Endothelial cell (in vitro differentiated cells): Measurements from ENCODE around the gene RNF220. TPM values are rescaled to one million over a fixed set of nuclear protein-coding genes. Genes with fewer than 3 reads are reported as not detected.

Experiments
- DNase-seq: peaks from one replicate; pipeline ENCODE4 v3.0.0; 2021; ENCODE audit warnings: low spot score
- H3K27ac Mint-ChIP-seq: one replicate; pipeline ENCODE4 v1.8.0; 2021; ENCODE audit warnings: mixed read lengths, inconsistent platforms; ENCODE audit not compliant: unreplicated experiment
- H3K27me3 Mint-ChIP-seq: one replicate; pipeline ENCODE4 v1.8.0; 2021; ENCODE audit warnings: mild to moderate bottlenecking, moderate library complexity, mixed read lengths, inconsistent platforms; ENCODE audit not compliant: unreplicated experiment
- H3K36me3 Mint-ChIP-seq: one replicate; pipeline ENCODE4 v1.8.0; 2021; ENCODE audit warnings: mild to moderate bottlenecking, low read depth, mixed read lengths, inconsistent platforms; ENCODE audit not compliant: unreplicated experiment
- H3K4me1 Mint-ChIP-seq: one replicate; pipeline ENCODE4 v1.8.0; 2021; ENCODE audit warnings: mild to moderate bottlenecking, mixed read lengths, inconsistent platforms; ENCODE audit not compliant: unreplicated experiment
- H3K4me3 Mint-ChIP-seq: one replicate; pipeline ENCODE4 v1.8.0; 2021; ENCODE audit warnings: mild to moderate bottlenecking, mixed read lengths, inconsistent platforms; ENCODE audit not compliant: unreplicated experiment
- H3K9me3 Mint-ChIP-seq: one replicate; pipeline ENCODE4 v1.8.0; 2021; ENCODE audit warnings: mixed read lengths, inconsistent platforms; ENCODE audit not compliant: unreplicated experiment
- CTCF ChIP-seq: fragments of 200-600 bp; sonication (generic); IDR thresholded peaks from one replicate; pipeline ENCODE4 v1.5.0; 2021; ENCODE audit warnings: antibody characterized with exemption; ENCODE audit not compliant: unreplicated experiment
- total RNA-seq: library from RNA; stranded (reverse); fragmentation: NEBNext Ultra II Directional; extraction: Animal tissue kit (Norgen Biotek cat#: 25700); gene quantifications from one replicate; pipeline ENCODE4 v1.2.1, GENCODE V29; 2021; ENCODE audit not compliant: unreplicated experiment

The RNF220 gene
- total RNA-seq, 1 donor from 2014 or later, result 87.5 TPM

GRCh38 chr1:44598167-44598566 is 193.1 kb downstream of the RNF220 start:
- Mint-ChIP-seq H3K36me3 (no peaks in the 10 kb centered on the region), H3K4me1 (peaks cover 5% of the 10 kb centered on the region), H3K4me3 (no peak overlapping the region), H3K27me3 (no peaks in the 10 kb centered on the region), H3K27ac (no peak overlapping the region), H3K9me3 (no peaks in the 10 kb centered on the region)
- TF ChIP-seq CTCF, result no peak
- no peak for DNase-seq

- H3K9me3 Mint-ChIP-seq, result no peaks in the 10 kb centered on the region
- no peak overlapping the region for H3K4me3 Mint-ChIP-seq
- H3K4me1 Mint-ChIP-seq, result no peaks in the 10 kb centered on the region
- no peak overlapping the region for H3K27ac Mint-ChIP-seq
- peaks cover 3% of the 10 kb centered on the region for H3K27me3 Mint-ChIP-seq
- no peaks in the 10 kb centered on the region for H3K36me3 Mint-ChIP-seq
- no peak for TF ChIP-seq CTCF
- DNase-seq, result no peak
Measured at GRCh38 chr1:44602634-44603628, 197.9 kb downstream of the RNF220 start.

- no peak for DNase-seq
- Mint-ChIP-seq H3K27ac (no peak overlapping the region), H3K9me3 (no peaks in the 10 kb centered on the region), H3K27me3 (peaks cover 3% of the 10 kb centered on the region), H3K4me3 (no peak overlapping the region), H3K4me1 (no peaks in the 10 kb centered on the region), H3K36me3 (no peaks in the 10 kb centered on the region)
- no peak for TF ChIP-seq CTCF
Measured at GRCh38 chr1:44603718-44604117, 198.7 kb downstream of the RNF220 start.

- no peak for DNase-seq
- H3K27ac Mint-ChIP-seq, result no peak overlapping the region
- H3K4me3 Mint-ChIP-seq, result no peak overlapping the region
- H3K27me3 Mint-ChIP-seq, result peaks cover 3% of the 10 kb centered on the region
- no peaks in the 10 kb centered on the region for H3K9me3 Mint-ChIP-seq
- H3K36me3 Mint-ChIP-seq, result no peaks in the 10 kb centered on the region
- H3K4me1 Mint-ChIP-seq, result no peaks in the 10 kb centered on the region
- no peak for TF ChIP-seq CTCF
Measured at GRCh38 chr1:44604157-44604955, 199.3 kb downstream of the RNF220 start.
